GF-D8 (cell line): Measurements from ENCODE around the gene UBA5.
"Not testable (repeated sequence)": the region's sequence is repeated elsewhere in the genome, so short reads cannot be mapped to it uniquely, and the experiment has no call there.

Source experiments
- DNase-seq: peaks from one replicate; lab custom pipeline; 2025; lab: John Stamatoyannopoulos, UW

Gene UBA5

DNA sequence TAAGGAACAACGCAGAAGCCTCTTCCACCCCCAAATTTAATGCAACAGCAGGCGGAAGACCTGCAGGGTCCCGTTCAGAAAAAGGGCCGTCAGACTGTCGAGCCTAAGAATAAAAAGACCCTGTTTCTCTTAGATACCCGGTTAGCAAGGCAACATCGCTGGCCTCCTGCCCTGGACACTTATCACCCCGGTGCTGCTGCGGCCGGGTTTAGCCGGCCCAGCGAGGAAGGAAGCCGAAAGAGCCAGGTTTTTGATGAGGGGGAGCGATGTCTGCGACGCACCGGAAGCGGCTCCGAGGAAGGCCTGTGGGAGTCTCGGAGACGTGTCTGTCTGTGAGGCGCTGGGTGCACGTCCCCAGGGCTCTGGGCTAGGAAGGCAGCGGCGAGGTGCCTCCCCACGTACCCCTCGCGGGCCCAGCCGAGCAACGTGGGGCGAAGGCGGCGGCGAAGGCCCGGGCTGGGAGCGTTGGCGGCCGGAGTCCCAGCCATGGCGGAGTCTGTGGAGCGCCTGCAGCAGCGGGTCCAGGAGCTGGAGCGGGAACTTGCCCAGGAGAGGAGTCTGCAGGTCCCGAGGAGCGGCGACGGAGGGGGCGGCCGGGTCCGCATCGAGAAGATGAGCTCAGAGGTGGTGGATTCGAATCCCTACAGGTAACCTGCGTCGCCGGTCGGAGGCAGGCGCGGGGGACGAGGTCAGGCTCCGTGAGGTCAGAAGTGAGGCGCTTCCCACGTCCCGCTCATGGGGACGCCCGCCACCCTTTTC is at the start of gene UBA5:
Gene UBA5 (plus strand): TSS at position 278 of the 759 bp plus-strand sequence. CDS start 209 bp downstream, at position 487.
- peak; percentile 39 for DNase-seq

DNA sequence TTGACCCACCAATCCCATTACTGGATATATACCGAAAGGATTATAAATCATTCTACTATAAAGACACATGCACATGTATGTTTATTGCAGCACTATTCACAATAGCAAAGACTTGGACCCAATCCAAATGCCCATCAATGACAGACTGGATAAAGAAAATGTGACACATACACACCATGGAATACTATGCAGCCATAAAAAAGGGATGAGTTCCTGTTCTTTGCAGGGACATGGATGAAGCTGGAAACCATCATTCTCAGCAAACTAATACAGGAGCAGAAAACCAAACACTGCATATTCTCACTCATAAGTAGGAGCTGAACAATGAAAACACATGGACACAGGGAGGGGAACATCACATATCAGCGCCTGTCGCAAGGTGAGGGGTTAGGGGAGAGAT is 44.8 kb upstream of the UBA5 start:
- DNase-seq, result not testable (repeated sequence)

DNA sequence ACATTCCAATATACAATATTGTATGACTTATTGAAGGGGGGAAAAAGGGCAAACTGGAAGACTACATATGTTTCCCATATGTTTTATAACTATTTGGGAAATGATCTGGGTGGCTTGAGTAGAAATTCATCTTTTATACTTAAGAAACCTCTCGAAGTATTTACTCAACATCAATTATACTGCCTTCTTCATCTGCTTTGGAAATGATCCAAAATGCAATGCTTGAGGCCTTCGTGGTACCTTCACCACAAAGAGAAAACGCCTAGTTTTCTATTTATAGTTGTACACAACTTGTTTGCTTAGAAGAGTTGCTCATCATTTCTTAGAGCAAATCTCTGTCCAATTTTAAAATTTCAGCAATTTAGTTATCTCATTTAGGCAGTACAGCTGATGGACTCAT is 44.2 kb upstream of the UBA5 start:
- no peak for DNase-seq

DNA sequence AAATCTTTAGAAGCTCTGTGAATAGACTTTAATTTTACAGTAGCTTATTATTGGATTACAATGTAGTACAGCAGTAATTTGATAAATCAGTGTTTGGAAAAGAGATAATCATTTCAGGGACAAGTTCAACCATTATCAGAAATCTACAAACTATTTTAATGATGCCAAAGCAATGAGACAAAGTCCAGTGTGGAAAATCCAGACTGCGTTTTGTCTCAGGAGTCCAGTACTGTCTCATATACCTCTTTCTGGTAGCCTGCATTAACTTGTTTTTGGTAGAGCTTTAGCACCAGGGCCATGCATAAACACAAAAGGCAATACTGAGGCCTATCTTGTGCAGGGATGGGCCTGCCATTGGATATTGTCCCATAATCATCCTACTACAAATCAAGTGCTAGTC is 43.3 kb upstream of the UBA5 start:
- DNase-seq, result no peak

DNA sequence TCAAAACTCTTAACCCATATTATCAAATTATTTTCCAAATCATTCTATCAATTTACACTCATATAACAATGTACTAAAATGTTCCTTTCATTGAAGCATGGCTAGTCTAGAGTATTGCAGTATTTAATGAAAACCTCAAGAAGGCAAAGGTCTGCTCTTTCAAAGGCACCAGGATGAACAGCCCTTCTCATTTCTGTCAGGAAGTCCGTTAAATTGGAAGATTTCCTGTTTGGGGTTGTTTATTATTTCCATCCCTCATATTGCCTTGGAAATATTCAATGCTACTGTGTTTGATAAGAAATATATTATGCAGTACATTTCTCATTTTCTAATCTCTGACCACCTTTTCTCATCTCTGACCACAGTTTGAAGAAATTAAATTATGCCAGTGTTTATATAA is 38.0 kb upstream of the UBA5 start:
- DNase-seq, result no peak

DNA sequence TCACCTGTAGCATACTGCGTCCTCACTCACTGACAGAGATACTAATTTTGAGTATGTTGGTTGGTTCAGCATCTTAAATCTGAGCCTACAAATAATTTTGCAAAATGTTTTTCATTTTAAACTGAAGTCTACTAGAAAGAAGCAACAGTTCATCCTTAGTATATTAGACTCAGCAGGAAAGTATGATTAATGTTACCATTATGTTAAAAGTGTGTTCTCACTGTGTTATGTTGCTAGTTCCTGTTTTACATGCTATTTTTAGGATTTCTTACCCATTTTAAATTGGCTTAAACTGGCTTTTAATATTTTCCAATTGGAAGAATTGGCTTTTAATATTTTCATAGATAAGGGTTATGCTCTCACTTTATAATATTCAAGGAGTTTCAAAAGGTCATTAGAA is 37.4 kb upstream of the UBA5 start:
- no peak for DNase-seq

DNA sequence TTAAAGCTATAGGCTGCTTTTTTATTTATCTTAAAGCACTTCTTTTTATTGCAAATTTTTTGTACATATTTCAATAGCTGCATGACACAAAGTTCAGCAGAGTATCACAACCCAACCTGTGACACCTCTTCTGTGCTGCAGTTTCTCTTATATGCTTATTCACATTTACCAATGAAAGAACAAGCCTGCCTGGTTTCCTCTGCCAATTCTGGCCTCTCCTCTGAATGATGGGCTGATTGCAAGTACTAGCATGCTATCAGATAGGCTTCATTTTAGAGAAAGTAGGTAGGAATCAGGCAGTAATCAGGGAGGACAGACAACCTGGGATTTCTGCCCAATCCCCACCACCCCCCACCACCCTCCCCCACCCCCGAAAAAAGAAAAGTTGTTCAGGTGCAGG is 36.5 kb upstream of the UBA5 start:
- no peak for DNase-seq

DNA sequence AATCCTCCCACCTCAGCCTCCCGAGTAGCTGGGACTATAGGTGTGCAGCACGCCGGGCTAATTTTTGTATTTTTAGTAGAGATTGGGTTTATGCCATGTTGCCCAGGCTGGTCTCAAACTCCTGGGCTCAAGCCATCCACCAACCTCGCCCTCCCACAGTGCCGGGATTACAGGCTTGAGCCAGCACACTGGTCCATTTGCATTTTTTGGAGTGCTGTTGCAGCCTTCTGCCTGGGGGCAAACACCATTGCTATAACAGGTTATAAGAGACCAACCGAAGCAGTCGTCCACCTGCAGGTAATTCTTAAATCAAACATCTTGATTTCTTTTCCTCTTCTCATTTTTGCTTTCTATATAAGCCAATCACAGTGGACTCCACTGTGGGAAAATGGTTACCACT is 35.3 kb upstream of the UBA5 start:
- no peak for DNase-seq

DNA sequence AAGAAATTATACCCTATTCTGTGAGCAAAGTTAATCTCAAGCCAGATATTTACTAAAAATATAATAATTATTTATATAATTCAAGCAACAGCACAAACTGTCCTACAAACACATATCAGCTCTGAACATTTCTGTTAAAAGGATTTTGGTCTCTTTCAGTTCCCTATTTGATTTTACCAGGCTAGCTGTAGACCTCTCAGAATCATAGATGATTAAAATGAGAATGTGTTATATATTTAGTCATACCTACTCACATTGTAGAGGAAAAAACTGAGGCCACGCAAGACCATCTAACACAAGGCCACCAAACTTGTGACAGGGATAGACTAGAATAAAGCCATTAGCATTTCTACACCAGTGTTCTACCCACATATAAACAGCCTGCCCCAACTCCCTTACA is 34.5 kb upstream of the UBA5 start:
- no peak for DNase-seq

DNA sequence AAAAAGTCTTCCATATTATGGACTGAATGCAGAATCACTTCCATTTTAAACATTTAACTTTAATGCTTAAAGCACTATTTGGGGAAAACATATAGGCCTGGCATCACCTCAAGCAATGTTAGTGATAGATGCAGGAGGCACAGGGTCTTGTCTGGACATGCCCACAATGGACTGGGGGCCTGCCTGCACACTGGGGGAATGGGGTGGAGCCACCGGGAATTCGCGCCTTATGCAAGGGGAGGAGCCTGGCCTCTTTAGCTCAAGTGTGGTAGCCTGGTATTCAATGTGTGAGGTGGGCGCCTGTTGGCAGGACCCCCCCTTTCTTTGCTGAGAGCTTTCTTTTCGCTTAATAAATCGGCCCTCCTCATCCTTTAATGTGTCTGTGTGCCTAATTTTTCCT is 33.2 kb upstream of the UBA5 start:
- no peak for DNase-seq

DNA sequence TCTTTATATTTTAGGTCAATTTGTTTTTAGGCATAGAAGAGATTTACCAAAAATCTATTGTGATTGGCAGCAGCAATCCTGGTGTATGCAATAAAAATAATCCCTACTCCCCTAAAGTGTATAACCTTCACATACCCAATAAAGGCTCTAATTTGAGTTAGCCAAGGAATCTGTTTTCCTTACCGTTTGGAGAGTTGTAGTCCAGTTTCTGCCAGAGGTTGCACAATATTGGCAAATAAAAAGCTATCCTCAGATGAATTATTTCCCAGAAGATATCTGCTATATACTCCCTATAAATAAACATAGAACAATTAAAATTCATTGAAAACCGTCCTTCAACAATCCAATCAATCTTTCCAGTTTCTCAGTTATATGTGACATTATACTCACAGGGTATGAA is 32.0 kb upstream of the UBA5 start:
- DNase-seq, result no peak

DNA sequence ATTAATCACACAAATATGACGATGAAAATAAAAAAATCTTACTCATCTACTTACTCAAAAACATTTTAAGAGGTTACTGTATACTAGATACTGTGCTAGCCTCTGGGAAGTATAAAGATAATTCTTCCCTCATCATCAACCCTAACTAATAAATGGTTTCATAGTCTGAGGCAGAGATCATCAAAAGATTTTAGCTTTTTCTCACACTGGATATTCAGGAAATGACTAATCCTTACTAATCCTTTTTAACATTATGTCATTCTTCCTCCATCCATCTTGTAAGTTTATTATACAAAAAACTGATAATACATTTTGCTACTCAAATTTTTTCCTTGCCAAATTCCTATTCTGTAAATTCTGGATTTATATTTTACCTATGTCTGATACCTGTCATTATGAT is 30.2 kb upstream of the UBA5 start:
- no peak for DNase-seq

DNA sequence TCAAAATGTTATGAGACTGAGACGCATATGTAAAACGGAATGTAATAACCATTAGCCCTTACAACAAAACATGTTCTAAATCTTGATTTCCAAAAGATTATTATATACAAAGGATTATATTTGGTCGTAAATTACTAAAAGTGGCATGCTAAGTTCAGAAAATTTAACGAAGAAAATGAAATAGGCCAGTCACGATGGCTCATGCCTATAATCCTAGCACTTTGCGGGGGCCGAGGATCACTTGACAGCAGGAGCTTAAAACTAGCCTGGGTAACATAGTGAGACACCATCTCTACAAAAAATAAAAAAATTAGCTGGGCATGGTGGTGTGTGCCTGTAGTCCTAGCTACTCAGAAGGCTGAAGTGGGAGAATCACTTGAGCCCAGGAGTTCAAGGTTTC is 29.5 kb upstream of the UBA5 start:
- no peak for DNase-seq

DNA sequence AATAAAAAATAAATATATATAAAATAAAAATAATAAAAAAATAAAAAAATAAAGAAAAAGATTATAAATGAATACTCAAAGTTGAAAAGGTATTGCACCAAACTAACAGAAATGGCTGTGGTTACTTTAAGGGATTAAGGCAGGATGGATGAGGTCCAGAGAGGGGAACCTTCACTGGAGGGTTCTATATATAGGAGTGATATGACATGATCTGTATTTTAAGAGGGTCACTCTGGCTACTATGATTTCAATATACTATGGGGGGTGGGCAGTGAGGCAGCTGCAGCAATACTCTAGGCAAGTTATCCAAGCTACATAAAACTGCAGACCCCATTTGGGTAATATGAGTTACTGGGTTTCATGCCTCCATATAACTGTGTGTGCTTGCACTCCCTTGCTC is 25.1 kb upstream of the UBA5 start:
- no peak for DNase-seq

DNA sequence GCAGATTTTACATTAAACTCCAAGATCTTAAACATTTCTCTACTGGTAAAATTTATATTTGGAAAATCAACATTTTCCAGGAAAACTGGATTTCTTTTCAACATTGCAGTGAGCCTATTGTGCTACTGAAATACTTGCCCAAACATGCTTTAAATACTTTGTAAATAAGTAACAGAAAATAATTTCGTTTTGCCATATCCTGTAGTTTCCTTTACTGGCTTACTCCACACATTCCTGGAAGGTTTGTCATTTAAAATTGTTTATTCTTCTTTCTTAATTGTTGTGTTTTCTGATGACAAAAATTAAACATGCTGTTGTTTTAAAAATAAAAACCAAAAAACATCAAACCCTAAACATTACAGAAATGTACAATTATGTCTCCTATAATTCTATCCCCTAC is 22.5 kb upstream of the UBA5 start:
- no peak for DNase-seq

DNA sequence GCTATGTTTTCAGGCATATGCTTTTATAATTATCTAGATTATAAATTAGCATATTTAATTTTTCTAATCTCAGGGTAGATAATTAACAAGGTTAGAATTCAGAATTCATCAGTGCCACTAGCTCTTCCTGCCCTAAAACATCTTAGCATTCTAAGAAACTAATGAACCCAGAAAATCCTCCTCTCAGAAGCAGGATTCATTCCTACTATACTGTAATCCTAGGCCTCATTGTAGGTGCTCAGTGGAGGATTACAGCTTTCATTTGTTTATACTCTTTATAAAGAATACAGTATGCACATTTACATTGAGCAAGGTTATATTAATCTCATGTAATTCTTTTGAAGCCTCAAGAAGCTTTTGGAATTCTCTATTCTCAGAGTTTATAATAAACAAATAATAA is 21.4 kb upstream of the UBA5 start:
- DNase-seq, result no peak

DNA sequence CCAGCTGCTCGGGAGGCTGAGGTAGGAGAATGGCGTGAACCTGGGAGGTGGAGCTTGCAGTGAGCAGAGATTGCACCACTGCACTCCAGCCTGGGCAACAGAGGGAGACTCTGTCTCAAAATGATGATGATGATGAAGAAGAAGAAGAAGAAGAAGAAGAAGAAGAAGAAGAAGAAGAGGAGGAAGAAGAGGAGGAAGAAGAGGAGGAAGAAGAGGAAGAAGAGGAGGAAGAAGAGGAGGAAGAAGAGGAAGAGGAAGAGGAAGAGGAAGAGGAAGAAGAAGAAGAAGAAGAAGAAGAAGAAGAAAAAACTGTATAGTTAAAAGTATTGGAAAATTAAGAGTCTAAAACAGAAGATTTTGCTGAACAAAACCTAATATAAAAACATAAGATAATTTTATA is 18.7 kb upstream of the UBA5 start:
- not testable (repeated sequence) for DNase-seq

DNA sequence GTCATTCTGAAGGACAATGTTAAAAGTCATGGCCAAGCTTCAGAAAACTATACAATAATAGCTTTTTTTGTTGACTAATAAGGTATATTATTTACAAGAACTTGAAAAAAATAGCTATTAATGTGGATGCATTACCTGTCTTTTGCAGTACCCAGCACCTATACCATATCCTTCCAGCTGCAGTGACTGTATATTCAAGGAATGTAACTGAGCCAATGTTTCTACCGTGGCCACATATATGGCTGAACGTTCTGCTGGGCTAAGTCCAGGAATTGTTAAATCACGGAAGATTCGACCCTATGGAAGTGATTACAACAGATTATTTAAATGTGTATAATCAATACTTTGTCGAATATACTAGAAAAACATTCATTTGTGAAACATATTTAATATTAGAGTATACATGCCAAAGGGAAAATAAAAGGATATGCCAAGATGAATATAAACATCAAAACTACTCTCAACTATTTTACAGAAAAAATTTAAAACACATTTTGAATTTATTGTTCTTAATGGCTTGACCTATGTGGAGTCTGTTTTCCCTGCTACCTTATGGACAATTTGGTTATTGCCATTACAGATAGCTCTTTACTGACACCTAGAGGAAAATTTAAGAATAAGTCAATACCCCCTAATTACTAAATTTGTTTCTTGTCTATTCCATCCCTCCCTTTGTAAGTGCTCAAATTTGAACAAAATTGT is 18.1 kb upstream of the UBA5 start:
- DNase-seq, result peak; percentile 23

DNA sequence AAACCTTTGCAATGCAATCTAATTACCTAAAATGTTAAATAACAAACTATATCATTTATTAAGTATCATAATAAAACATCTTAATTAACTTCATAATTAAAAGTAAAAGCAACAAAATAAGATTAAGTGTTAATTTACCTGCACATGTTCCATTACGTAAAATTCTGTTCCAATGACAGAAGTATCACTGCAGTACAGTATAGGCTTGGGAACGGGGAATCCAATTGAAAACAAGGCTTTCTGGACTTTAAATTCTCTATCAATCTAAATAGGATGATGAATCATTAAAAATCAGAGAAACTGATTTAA is 17.6 kb upstream of the UBA5 start:
- DNase-seq, result no peak

DNA sequence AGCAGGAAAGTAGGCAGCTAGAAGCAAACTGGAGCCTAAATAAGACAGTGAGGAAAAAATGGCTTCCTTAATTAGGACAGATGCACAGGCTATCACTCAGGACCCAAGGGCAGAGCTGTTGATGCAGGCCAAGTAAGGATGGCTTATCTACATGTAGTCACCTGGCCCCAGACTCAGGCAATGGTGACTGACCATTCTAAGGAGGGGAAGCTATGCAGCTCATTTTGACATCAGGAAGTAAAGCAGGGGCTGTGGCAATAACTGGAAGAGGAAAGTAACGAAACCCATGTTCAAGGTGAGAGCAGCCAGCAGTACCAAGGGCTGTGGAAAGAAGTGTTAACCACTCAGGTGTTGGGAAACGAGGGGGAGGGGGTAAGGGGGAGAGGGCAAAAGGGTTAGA is 16.8 kb upstream of the UBA5 start:
- peak; percentile 44 for DNase-seq

DNA sequence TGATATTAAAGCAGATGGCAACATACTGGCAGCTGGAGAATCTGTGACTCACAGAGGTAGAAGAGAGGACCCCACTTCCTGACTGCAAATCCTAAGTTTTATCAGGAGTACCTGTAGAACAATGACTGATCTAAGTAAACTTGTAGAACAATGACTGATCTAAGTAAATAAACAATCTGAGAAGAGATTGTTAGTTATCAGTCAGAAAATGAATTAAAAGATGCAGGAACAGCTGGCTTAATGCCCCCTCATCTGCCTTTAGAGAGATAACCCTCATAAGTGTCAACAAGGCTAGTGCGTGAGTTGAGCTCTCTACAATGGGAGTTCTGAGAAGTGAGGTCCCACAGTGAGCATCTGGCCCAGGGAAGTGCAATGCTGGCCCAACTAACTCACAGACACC is 15.1 kb upstream of the UBA5 start:
- DNase-seq, result no peak

DNA sequence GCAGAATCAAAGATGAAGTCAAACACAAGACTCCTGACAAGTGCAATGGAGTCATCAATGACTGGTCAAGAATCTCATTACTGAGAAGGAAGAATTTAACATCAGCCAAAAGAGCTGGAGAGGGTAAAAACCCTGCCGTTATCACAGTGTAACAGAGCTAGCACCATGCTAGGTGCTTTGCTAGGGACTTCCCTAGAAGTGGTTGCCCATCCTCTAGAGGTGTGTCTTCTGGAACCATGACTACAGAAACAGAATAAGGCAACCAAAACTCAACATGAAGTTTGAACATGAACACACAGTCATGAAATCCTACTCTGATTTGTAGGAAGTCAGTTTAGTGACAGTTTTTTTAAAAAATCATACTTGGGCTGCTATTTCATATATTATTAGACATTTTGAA is 10.0 kb upstream of the UBA5 start:
- DNase-seq, result no peak

DNA sequence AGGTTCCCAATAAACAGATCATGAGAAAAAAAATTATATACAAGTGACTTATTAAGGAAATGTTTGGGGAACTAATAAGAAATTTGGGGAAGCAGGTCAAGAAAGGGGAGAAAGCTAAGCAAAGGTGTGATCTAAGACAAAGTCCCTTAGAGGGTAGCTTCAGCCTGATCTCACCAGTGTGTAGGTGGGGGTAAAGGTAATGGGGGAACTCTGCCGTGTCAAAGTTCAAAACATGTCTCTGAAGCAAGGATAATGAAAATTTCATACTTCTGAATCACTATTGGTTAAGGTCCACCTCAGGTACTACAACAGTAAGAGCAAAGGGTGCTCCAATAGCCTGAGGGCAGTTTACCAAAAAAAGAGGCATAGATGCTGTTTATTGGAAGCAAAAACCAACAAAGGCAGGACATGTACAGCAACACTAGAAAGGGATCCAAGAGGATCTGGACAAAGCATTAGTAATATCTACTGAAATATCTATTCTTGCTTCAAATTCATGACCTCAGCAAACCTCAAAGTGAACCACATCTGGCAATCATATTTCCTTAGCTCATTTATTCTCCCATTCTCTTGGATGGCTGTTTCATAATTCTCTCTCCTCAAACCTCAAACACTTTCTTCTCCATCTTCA is 7.4 kb upstream of the UBA5 start:
- DNase-seq, result no peak

DNA sequence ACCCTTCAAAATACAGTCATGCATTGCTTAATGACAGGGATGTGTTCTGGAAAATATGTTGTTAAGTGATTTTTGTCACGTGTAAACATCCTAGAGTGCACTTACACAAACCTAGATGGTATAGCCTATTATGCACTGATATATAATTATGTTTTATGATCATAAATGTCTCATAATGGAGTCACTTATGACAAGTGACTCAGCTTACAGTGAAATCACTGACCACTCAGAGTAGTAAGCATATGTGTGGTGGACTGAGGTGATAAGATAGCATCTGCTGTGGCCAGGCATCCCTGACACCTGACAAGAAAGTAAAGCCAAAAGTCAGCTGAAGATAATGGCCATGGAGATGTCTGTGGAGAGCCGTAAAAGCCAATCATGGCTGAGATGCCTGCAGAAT is 5.9 kb upstream of the UBA5 start:
- DNase-seq, result no peak
